Activated CD4-positive, alpha-beta T cell treated with anti-CD3 and anti-CD28 coated beads for 36 hours (primary cell): ENCODE results near the gene SEMA3A. TPM values are rescaled to one million over a fixed set of nuclear protein-coding genes. Genes with fewer than 3 reads are reported as not detected.

Experiments used
- ATAC-seq: fragments of 200-7000 bp; cut with Tn5 transposase; one replicate; pipeline ENCODE4 v1.10.0; 2021; ENCODE audit warnings: mild to moderate bottlenecking, moderate library complexity
- CTCF ChIA-PET: fragments of 350-600 bp; sonication (Branson Sonifier 250); formaldehyde crosslinking; loops from one replicate; lab custom pipeline; 2021; ENCODE audit warnings: antibody characterized with exemption; lab: Charles Lee
- POLR2A ChIA-PET: fragments of 350-600 bp; sonication (Branson Sonifier 250); formaldehyde crosslinking; loops from one replicate; lab custom pipeline; 2021; ENCODE audit warnings: antibody characterized with exemption, inconsistent platforms; lab: Charles Lee
- DNase-seq: peaks from one replicate; pipeline ENCODE4 v3.0.0-alpha.2; 2020
- H3K27ac Mint-ChIP-seq: one replicate; pipeline ENCODE4 v1.8.0; 2021; ENCODE audit warnings: mixed read lengths
- H3K27me3 Mint-ChIP-seq: one replicate; pipeline ENCODE4 v1.8.0; 2021; ENCODE audit warnings: mixed read lengths
- H3K36me3 Mint-ChIP-seq: one replicate; pipeline ENCODE4 v1.8.0; 2021; ENCODE audit warnings: low read depth, mixed read lengths
- H3K4me1 Mint-ChIP-seq: one replicate; pipeline ENCODE4 v1.8.0; 2021; ENCODE audit warnings: mixed read lengths
- H3K4me3 Mint-ChIP-seq: one replicate; pipeline ENCODE4 v1.8.0; 2021; ENCODE audit warnings: mild to moderate bottlenecking, moderate library complexity, mixed read lengths
- H3K9me3 Mint-ChIP-seq: one replicate; pipeline ENCODE4 v1.8.0; 2021; ENCODE audit warnings: low read depth, mixed read lengths
- intact Hi-C, 2 experiments: fragments of 100-400 bp; cut with DNase I in 1 of 2; cut with micrococcal nuclease in 1 of 2; formaldehyde crosslinking; loops; one replicate each; pipeline versions ENCODE4 v1.14.2 to v1.15.1; 2022 to 2024; cut with DNase I, micrococcal nuclease
- total RNA-seq, 2 experiments: library from RNA; stranded (reverse); gene quantifications; one replicate each; pipeline ENCODE4 v1.2.3, GENCODE V29; 2021

SEMA3A gene
- total RNA-seq, 2 experiments from 2014 or later, result 1.4 to 1.6 TPM

- ChIA-PET POLR2A (no interaction called here), CTCF (no interaction called here)
- Mint-ChIP-seq H3K4me1 (no peaks in the 10 kb centered on the region), H3K36me3 (no peaks in the 10 kb centered on the region), H3K27me3 (no peaks in the 10 kb centered on the region), H3K27ac (no peak overlapping the region), H3K9me3 (no peaks in the 10 kb centered on the region), H3K4me3 (no peak overlapping the region)
- DNase-seq (no peak), ATAC-seq (no peak)
- intact Hi-C loops, result no loop called here
Observed at GRCh38 chr7:83985821-83986220, 208.8 kb downstream of the SEMA3A start.

GRCh38 chr7:83984591-83984990 lies 210.0 kb downstream of the SEMA3A start:
- H3K27ac Mint-ChIP-seq, result no peak overlapping the region
- ChIA-PET CTCF (no interaction called here), POLR2A (no interaction called here)
- intact Hi-C loops, result no loop called here
- no peak for DNase-seq
- no peaks in the 10 kb centered on the region for H3K27me3 Mint-ChIP-seq
- ATAC-seq, result no peak
- H3K4me1 Mint-ChIP-seq, result no peaks in the 10 kb centered on the region
- H3K36me3 Mint-ChIP-seq, result no peaks in the 10 kb centered on the region
- no peaks in the 10 kb centered on the region for H3K9me3 Mint-ChIP-seq
- H3K4me3 Mint-ChIP-seq, result no peak overlapping the region

- DNase-seq (no peak), ATAC-seq (no peak)
- no peaks in the 10 kb centered on the region for H3K4me1 Mint-ChIP-seq
- H3K27me3 Mint-ChIP-seq, result no peaks in the 10 kb centered on the region
- H3K9me3 Mint-ChIP-seq, result no peaks in the 10 kb centered on the region
- ChIA-PET POLR2A (no interaction called here), CTCF (no interaction called here)
- no peak overlapping the region for H3K4me3 Mint-ChIP-seq
- no peaks in the 10 kb centered on the region for H3K36me3 Mint-ChIP-seq
- intact Hi-C loops, result no loop called here
- no peak overlapping the region for H3K27ac Mint-ChIP-seq
Observed at GRCh38 chr7:83984076-83984475, 210.5 kb downstream of the SEMA3A start.

DNA sequence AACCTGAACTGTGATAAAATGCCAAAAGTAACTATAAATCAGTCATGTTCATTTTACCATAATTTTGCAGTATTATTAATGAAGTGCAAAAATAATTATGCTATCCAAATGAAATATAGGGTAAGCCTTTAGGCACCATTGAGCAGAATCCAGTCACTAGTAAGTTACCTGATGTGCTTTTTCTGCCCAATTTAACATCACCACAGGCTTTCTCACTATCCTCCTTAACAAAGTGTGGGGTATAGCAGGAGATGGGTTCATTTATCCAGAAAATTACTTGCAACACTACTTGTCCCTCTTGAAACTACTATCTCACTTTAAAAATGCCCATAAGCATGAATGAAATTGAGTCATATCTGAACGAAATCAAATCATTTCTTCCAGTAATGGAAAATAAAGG lies 211.0 kb downstream of the SEMA3A start:
- no peak overlapping the region for H3K4me3 Mint-ChIP-seq
- no peaks in the 10 kb centered on the region for H3K36me3 Mint-ChIP-seq
- H3K4me1 Mint-ChIP-seq, result no peaks in the 10 kb centered on the region
- intact Hi-C loops, result no loop called here
- H3K9me3 Mint-ChIP-seq, result no peaks in the 10 kb centered on the region
- no peaks in the 10 kb centered on the region for H3K27me3 Mint-ChIP-seq
- no peak overlapping the region for H3K27ac Mint-ChIP-seq
- ChIA-PET POLR2A (no interaction called here), CTCF (no interaction called here)
- no peak for ATAC-seq
- no peak for DNase-seq

GRCh38 chr7:83976302-83976701 lies 218.3 kb downstream of the SEMA3A start:
- ChIA-PET CTCF (interaction anchor here (1.4 kb wide), 1 partner anchor 1048 kb away, joined by 3 read pairs; no protein-coding TSS in a partner anchor), POLR2A (no interaction called here)
- Mint-ChIP-seq H3K4me3 (no peak overlapping the region), H3K9me3 (no peaks in the 10 kb centered on the region), H3K27me3 (no peaks in the 10 kb centered on the region), H3K36me3 (no peaks in the 10 kb centered on the region), H3K27ac (no peak overlapping the region), H3K4me1 (no peaks in the 10 kb centered on the region)
- ATAC-seq (no peak), DNase-seq (no peak)
- intact Hi-C loops, result loop anchor here (1.0 to 10.0 kb wide), 6 partner anchors 211 to 1576 kb away; no protein-coding TSS in a partner anchor

DNA sequence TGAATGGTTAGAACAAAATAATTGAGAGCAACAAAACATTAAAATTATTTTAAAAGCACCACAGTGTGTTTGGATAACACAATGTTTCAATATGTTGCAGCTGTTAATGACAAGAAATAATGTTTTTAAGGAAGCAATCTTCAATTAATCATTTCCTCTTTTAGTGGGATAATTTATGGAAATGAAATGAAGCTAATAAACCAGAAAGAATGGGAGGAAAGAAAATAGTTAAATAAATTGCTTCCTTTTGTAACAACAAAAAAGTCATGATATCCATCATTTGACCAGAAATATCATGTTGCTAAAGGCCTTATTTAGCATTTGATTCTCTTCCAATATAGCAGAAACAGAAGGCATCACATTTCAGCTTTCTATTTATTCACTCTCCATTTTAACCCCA lies 224.5 kb downstream of the SEMA3A start:
- ChIA-PET POLR2A (no interaction called here), CTCF (no interaction called here)
- intact Hi-C loops, result loop anchor here (10.0 kb wide), 2 partner anchors 395 to 485 kb away; no protein-coding TSS in a partner anchor
- DNase-seq (no peak), ATAC-seq (no peak)
- Mint-ChIP-seq H3K4me1 (no peaks in the 10 kb centered on the region), H3K9me3 (no peaks in the 10 kb centered on the region), H3K27me3 (no peaks in the 10 kb centered on the region), H3K27ac (no peak overlapping the region), H3K4me3 (no peak overlapping the region), H3K36me3 (no peaks in the 10 kb centered on the region)

GRCh38 chr7:83964318-83964717 lies 230.3 kb downstream of the SEMA3A start:
- CTCF ChIA-PET, result no interaction called here
- no peaks in the 10 kb centered on the region for H3K27me3 Mint-ChIP-seq
- POLR2A ChIA-PET, result no interaction called here
- DNase-seq, result no peak
- no peaks in the 10 kb centered on the region for H3K4me1 Mint-ChIP-seq
- H3K9me3 Mint-ChIP-seq, result no peaks in the 10 kb centered on the region
- no peak overlapping the region for H3K4me3 Mint-ChIP-seq
- no peaks in the 10 kb centered on the region for H3K36me3 Mint-ChIP-seq
- H3K27ac Mint-ChIP-seq, result no peak overlapping the region
- intact Hi-C loops, result no loop called here
- no peak for ATAC-seq

- Mint-ChIP-seq H3K27ac (no peak overlapping the region), H3K27me3 (peaks cover 2% of the 10 kb centered on the region), H3K4me1 (no peaks in the 10 kb centered on the region), H3K4me3 (no peak overlapping the region), H3K9me3 (no peaks in the 10 kb centered on the region), H3K36me3 (no peaks in the 10 kb centered on the region)
- ATAC-seq, result no peak
- DNase-seq, result no peak
- intact Hi-C loops, result no loop called here
- ChIA-PET CTCF (interaction anchor here (1.4 kb wide), 1 partner anchor 21 kb away, joined by 3 read pairs; no protein-coding TSS in a partner anchor), POLR2A (no interaction called here)
Observed at GRCh38 chr7:83957333-83957732, 237.3 kb downstream of the SEMA3A start.

DNA sequence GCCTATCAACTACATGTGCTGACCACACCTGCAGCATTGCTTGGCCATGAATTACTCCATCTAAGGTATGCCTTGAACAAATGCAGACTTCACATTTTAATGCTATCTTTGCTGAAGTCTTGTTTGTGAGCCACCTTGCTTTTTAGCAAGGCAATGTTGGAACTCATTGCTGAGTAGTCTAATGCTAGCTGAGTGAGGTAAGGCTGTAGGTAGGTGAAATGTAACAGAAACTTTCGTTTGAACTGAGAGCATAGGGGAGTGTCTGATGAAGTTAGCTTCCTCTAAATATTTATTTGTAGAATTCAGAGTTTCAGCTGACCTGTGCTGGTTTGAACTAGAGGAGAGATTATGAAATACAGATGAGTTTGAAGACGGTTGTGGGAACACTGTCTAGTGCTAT lies 238.5 kb downstream of the SEMA3A start:
- no peak for ATAC-seq
- POLR2A ChIA-PET, result no interaction called here

GRCh38 chr7:83952236-83952635 lies 242.4 kb downstream of the SEMA3A start:
- no peaks in the 10 kb centered on the region for H3K9me3 Mint-ChIP-seq
- ATAC-seq, result no peak
- no peaks in the 10 kb centered on the region for H3K4me1 Mint-ChIP-seq
- DNase-seq, result no peak
- ChIA-PET CTCF (no interaction called here), POLR2A (no interaction called here)
- H3K27ac Mint-ChIP-seq, result no peak overlapping the region
- peaks cover 4% of the 10 kb centered on the region for H3K27me3 Mint-ChIP-seq
- no peak overlapping the region for H3K4me3 Mint-ChIP-seq
- intact Hi-C loops, result no loop called here
- no peaks in the 10 kb centered on the region for H3K36me3 Mint-ChIP-seq

More for the DNA sequence above, 238.5 kb downstream of the SEMA3A start:
- Mint-ChIP-seq H3K4me3 (no peak overlapping the region), H3K27me3 (peaks cover 2% of the 10 kb centered on the region), H3K36me3 (no peaks in the 10 kb centered on the region), H3K4me1 (no peaks in the 10 kb centered on the region), H3K27ac (no peak overlapping the region), H3K9me3 (no peaks in the 10 kb centered on the region)
- no peak for DNase-seq
- intact Hi-C loops, result no loop called here
- CTCF ChIA-PET, result interaction anchor here (0.7 kb wide), 1 partner anchor 17 kb away, joined by 3 read pairs; no protein-coding TSS in a partner anchor

DNA sequence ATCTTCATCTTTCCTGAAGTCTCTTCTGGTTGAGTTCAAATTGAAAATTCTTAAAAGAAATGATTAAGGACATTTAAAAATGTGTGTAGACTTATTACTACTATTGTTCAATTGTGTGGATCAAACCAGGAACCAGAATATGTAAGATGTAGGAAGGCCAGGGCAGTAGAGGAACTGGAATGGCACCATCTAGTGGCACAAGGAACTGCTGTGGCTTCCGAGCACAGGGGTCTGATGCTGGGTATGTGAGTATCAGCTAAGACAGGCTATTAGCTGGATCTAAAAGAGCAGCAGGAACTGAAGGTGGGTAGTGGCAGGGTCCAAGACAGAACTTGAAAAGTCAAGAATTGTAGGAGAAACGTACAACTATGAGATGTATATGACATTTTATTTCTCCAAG lies 247.3 kb downstream of the SEMA3A start:
- ChIA-PET CTCF (interaction anchor here (2.0 kb wide), 1 partner anchor 12 kb away, joined by 21 read pairs; no protein-coding TSS in a partner anchor), POLR2A (no interaction called here)
- ATAC-seq (no peak), DNase-seq (peak; percentile 16)
- H3K27me3 Mint-ChIP-seq, result peaks cover 2% of the 10 kb centered on the region
- no peaks in the 10 kb centered on the region for H3K4me1 Mint-ChIP-seq
- no peak overlapping the region for H3K4me3 Mint-ChIP-seq
- H3K9me3 Mint-ChIP-seq, result no peaks in the 10 kb centered on the region
- no peaks in the 10 kb centered on the region for H3K36me3 Mint-ChIP-seq
- intact Hi-C loops, result loop anchor here in 1 of 2 experiments (5.0 kb wide), 1 partner anchor 535 kb away; no protein-coding TSS in a partner anchor
- no peak overlapping the region for H3K27ac Mint-ChIP-seq

DNA sequence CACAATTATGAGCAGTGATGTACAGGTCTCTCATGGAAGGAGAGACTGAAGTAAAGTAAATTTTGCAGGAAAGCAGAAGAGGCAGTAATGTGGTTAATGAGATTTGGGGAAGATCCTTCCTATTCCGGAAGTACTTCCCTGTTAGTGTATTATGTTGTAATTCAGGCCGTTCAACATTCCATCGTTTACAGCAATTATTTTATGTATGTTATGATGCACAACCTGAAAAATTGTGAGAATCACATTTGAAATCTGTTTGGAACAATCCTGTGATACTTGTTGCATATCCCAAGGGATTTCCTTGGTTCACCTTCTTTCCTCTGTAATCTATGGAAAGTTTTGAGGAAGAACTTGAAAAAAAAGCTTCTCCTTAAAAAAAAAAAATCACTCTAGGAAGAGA lies 247.8 kb downstream of the SEMA3A start:
- no peaks in the 10 kb centered on the region for H3K9me3 Mint-ChIP-seq
- H3K27me3 Mint-ChIP-seq, result peaks cover 2% of the 10 kb centered on the region
- H3K27ac Mint-ChIP-seq, result no peak overlapping the region
- ATAC-seq (no peak), DNase-seq (no peak)
- CTCF ChIA-PET, result interaction anchor here (2.0 kb wide), 1 partner anchor 11 kb away, joined by 21 read pairs; no protein-coding TSS in a partner anchor
- no peaks in the 10 kb centered on the region for H3K4me1 Mint-ChIP-seq
- POLR2A ChIA-PET, result no interaction called here
- no peak overlapping the region for H3K4me3 Mint-ChIP-seq
- intact Hi-C loops, result loop anchor here in 1 of 2 experiments (5.0 kb wide), 1 partner anchor 534 kb away; no protein-coding TSS in a partner anchor
- H3K36me3 Mint-ChIP-seq, result no peaks in the 10 kb centered on the region
